NCI-H526 (cell line): ENCODE data around the gene ANKRD29.

ENCODE experiments used
- DNase-seq, 2 experiments: peaks; one replicate each; lab custom pipeline; 2025; lab: John Stamatoyannopoulos, UW

Gene ANKRD29

GRCh38 chr18:23662309-23663263, at the start of gene ANKRD29:
ANKRD29 (minus strand) TSS chr18:23662911; CDS start chr18:23662730, 181 bp downstream.
- peak in 1 of 2 experiments; percentile 70 for DNase-seq

- DNase-seq = peak in 1 of 2 experiments; percentile 6
Observed at GRCh38 chr18:23712445-23712844, 49.7 kb upstream of the ANKRD29 start.

- DNase-seq = no peak
Observed at GRCh38 chr18:23711426-23711825, 48.7 kb upstream of the ANKRD29 start.

- DNase-seq = no peak
Observed at GRCh38 chr18:23710946-23711345, 48.2 kb upstream of the ANKRD29 start.

DNA sequence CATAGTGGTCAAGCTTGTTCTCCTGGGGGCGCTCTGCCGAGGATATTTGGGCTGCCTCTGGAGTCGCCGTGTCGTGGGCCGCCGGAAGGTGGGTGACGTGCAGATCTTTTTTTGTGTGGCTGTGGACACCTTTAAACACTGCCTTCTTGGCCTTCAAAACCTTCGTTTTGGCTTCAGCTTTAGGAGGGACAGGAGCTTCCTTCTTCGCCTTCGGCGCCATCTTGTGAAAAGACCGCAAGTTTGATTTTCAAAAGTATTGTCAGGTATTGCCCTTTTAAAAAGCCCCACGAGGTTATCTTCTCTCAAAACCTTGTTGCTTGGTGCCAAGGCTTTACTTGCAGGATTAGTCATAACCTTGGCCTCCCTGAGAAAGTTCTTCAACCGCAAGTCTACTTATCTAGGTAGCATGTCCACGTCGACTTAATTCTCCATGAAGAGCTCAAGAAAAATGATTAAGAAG, 47.4 kb upstream of the ANKRD29 start:
- no peak for DNase-seq

- no peak for DNase-seq
Observed at GRCh38 chr18:23706971-23707640, 44.4 kb upstream of the ANKRD29 start.

DNA sequence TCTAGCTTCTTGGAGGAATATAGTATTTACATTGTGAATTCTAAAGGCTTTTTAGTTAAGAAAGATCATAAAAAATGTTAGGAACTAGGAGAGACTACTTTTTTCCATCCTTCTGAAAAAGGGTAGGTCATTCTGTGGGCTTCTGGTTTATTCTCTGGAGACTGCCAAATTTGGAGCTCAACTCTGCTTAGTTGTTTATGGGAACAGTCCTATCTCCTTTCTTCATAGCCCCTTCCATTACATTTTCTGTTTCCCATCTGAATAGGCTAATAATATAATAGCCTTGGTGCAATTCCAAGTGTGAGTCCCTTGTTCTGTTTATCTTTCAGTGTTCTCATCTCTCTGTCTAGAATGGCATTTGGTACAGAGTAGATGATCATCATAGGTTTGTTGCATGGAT, 42.1 kb upstream of the ANKRD29 start:
- DNase-seq = no peak

DNA sequence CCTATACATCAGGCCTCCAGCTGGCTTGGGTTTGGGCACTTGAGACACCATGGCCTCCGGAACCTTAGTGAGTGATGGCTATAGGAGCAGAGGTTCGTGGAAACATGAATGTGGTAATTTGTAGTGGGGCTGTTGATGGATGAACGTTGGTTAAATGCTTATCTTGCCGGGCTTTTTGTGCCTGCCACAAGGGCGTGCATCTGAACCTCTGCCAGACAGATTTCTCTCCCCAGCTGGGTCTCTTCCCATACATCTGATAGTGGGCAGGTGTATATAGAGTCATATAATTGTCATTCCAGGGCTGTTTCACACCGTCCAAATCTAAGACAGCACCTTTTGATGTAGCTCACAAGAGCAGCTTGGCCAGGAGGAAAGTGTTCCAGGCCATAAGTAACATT, 41.3 kb upstream of the ANKRD29 start:
- no peak for DNase-seq

GRCh38 chr18:23703057-23703986, 40.6 kb upstream of the ANKRD29 start:
- peak; percentile 45 to 53 for DNase-seq

- DNase-seq = no peak
Observed at GRCh38 chr18:23702606-23703005, 39.9 kb upstream of the ANKRD29 start.

DNA sequence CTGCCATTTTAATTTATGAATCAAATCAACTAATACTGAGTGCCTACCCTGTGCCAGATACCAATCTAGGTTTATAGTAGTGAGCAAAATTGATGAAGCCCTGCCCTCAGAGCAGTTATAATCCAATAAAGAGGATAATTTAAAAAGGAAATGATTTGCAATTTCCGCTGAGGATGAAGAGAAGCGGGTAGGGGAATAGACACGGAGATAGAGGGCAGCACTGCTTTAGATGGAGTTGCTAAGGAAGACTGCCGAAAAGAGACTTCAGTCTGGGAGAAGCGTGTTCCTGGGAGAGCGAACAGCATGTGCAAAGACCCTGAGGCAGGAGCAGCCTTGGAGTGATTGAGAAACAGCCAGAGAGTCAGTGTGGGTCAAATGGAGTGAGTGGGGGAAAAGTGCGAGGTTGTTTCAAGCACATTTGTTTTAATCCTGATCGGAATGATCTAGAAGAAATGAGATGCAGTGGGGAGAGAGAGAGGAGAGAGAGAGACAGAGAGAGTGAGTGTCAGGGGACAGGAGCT, 38.9 kb upstream of the ANKRD29 start:
- DNase-seq = no peak

- DNase-seq = no peak
Observed at GRCh38 chr18:23701017-23701416, 38.3 kb upstream of the ANKRD29 start.

DNA sequence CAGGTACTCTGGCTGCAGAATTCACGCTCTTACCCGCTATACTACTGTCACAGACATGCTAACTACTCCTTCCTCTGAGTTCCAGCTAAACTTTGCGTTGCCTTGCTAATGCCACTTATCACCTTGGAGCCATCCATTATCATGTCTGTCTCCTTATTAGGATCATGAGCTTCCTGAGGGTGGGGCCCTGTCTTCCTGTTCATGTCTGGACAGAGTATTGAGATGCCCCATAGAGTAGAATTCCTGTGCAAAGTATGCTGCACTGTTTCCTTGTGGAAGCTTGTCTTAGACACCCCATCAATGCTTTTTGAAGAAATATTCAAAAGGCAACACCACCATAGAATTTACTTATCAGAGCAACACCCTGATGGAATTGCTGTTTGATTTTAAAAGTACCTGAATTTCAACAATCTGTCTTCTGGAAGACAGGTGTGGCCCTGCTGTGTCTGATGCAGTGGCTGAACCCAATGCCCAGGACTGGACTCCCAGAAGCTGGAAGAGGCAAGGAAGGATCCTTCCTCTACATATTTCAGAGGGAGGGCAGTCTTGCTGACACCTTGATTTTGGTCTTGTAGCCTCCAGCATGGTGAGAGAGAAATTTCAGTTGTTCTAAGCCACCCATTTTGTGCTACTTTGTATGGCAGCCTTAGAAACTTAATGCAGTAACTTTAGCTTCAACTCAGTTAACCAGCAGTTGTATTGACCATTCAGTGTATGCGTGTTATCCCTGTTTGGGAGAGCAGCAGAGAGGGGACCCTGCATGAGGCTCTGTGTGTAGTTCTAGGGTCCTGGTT, 32.1 kb upstream of the ANKRD29 start:
- no peak for DNase-seq

DNA sequence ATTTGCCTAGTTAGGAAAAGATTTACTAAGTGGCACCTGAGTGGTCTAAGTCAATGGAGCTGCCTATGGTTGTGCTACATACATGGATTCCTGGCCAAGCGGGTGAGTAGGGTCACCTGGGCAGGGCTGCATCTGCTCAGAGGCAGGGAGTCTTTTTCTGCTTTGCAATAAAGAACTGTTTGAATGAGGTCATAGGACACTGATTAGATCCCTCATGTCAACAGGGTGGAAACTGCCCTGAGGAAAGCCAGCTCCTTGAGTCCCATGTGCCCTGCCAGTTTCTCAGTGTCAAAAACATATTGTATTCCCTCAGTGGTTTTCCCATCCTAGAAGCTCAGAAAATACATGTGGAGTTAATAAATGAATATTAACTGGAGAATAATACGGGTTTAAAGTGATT, 31.1 kb upstream of the ANKRD29 start:
- DNase-seq = no peak

DNA sequence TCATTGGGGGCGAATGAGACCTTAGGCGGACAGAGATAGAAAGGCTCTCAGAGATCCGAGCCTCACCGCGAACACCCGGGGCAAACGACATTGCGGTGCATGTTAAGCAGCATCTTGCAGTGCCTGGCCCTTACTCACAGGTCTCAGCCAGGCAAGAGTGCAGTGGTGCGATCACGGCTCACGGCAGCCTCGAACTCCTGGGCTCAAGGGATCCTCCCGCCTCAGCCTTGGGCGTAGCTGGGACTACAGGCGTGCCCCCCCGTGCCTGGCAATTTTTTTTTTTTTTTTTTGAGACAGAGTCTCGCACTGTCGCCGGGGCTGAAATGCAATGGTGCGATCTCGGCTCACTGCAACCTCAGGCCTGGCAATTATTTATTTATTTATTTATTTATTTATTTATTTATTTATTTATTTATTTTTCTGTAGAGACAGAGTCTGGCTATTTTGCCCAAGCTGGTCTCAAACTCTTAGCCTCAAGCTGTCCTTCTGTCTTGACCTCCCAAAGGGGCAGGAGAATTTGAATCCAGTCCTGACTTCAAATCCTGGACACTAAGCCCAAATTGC, 27.9 kb upstream of the ANKRD29 start:
- DNase-seq = peak in 1 of 2 experiments; percentile 43

- peak in 1 of 2 experiments; percentile 63 for DNase-seq
Observed at GRCh38 chr18:23689616-23690504, 27.1 kb upstream of the ANKRD29 start.

DNA sequence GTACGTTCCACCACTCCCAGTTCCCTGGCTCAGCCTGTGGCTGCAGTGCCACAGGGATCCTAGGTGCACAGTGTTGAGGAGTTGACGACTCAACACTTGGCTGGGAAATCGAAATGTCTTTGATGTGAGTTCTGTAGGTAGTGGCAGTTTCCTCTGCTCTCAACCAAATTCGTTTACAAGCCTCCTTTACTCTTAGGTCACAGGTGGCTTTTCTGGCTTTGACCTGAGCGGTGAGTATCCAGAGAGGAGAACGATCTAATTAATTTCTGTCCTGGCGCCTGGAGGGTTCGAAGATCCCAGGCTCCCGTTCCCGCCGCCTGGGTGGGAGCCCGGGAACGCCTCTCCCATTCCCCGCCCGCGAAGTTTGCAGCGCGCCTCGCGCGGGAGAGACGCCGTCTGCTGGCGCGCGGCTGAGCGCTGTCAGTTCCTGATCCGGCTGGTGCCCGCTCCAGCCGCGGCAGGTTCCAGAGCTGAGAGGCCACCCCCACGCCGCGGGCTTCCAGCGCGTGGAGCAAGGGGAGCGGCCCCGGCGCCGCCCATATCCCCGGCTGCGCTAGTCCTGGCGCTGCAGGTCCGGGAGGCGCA, 26.4 kb upstream of the ANKRD29 start, which contains the start of gene LAMA3:
Gene LAMA3 (plus strand): TSS at position 423 of the 585 bp plus-strand sequence. CDS start 231 bp downstream, outside the sequence.
- peak in 1 of 2 experiments; percentile 70 for DNase-seq

DNA sequence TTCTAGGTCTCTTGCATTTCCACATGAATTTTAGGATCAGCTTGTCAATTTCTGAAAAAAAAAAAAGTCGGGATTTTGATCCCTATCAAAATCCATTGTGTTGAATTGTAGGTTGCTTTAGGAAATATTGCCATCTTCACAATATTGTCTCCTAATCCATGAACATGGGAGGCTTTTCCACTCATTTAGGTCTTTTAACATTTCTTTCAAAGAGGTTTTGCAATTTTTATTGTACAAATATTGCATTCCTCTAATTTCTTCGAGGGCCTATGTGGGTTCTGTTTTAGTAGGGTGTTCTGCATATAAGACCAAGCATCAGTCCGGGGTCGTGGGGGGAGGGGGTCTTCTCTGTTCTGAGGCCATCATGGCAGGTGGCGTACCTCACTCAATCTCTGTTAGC, 25.8 kb upstream of the ANKRD29 start:
- DNase-seq = no peak
